Natural killer cell (primary cell): ENCODE measurements around the gene ZFAND2B. TPM values are rescaled to one million over a fixed set of nuclear protein-coding genes. Genes with fewer than 3 reads are reported as not detected.
A peak's percentile ranks its signal among the peaks of the same experiment; 100 is the strongest.

Experiments
- ATAC-seq, 3 donors: fragments of 150-1000 bp in 2 of 3; fragments of 200-7000 bp in 1 of 3; cut with Tn5 transposase; 1 replicate in 1 of 3; 2 replicates in 2 of 3; pipeline ENCODE4 v1.10.0; 2021; ENCODE audit warnings: mild to moderate bottlenecking in 2 of 3, moderate library complexity in 2 of 3
- DNase-seq, 2 donors: peaks; one replicate each; pipeline versions ENCODE4 v3.0.0 to v3.0.0-alpha.2; 2013 to 2021; ENCODE audit warnings: mixed read lengths in 1 of 2
- H3K27ac ChIP-seq: one replicate; pipeline ENCODE4 v1.5.1; 2013; ENCODE audit warnings: mild to moderate bottlenecking, low read length
- H3K27me3 ChIP-seq: one replicate; pipeline ENCODE4 v1.6.1; 2013; ENCODE audit warnings: low read length; ENCODE audit not compliant: control insufficient read depth, insufficient read depth
- H3K36me3 ChIP-seq: one replicate; pipeline ENCODE4 v1.6.1; 2013; ENCODE audit warnings: low read length; ENCODE audit not compliant: control insufficient read depth, insufficient read depth
- H3K4me1 ChIP-seq: one replicate; pipeline ENCODE4 v1.6.1; 2013; ENCODE audit warnings: low read length; ENCODE audit not compliant: control insufficient read depth, insufficient read depth
- H3K4me3 ChIP-seq: one replicate; pipeline ENCODE4 v1.5.1; 2013; ENCODE audit warnings: low read length
- H3K9me3 ChIP-seq: one replicate; pipeline ENCODE4 v1.6.1; 2013; ENCODE audit warnings: low read length; ENCODE audit not compliant: control insufficient read depth, insufficient read depth
- H3K27ac Mint-ChIP-seq, 2 donors: one replicate each; pipeline ENCODE4 v1.8.0; 2022; ENCODE audit warnings: mild to moderate bottlenecking in 2 of 2, mixed read lengths in 2 of 2, moderate library complexity in 1 of 2
- H3K27me3 Mint-ChIP-seq, 2 donors: one replicate each; pipeline ENCODE4 v1.8.0; 2022; ENCODE audit warnings: low read depth in 2 of 2, mixed read lengths in 2 of 2
- H3K36me3 Mint-ChIP-seq: one replicate; pipeline ENCODE4 v1.8.0; 2022; ENCODE audit warnings: mixed read lengths
- H3K4me1 Mint-ChIP-seq, 2 donors: one replicate each; pipeline ENCODE4 v1.8.0; 2022; ENCODE audit warnings: mixed read lengths in 2 of 2
- H3K4me3 Mint-ChIP-seq: one replicate; pipeline ENCODE4 v1.8.0; 2022; ENCODE audit warnings: mild to moderate bottlenecking, moderate library complexity, mixed read lengths
- H3K9me3 Mint-ChIP-seq, 2 donors: one replicate each; pipeline ENCODE4 v1.8.0; 2022; ENCODE audit warnings: mixed read lengths in 2 of 2
- CTCF ChIP-seq: fragments of 200-600 bp; IDR thresholded peaks from one replicate; pipeline ENCODE4 v1.8.0; 2022; ENCODE audit warnings: antibody characterized with exemption
- WGBS: methylation state at CpG from one replicate; pipeline ENCODE4 v1.1.7; 2013; ENCODE audit warnings: missing lambda C conversion rate; ENCODE audit not compliant: insufficient coverage; 5-methylcytosine and 5-hydroxymethylcytosine counted together
- intact Hi-C: fragments of 100-400 bp; cut with micrococcal nuclease; formaldehyde crosslinking; loops from one replicate; pipeline ENCODE4 v1.14.2; 2022
- total RNA-seq, 4 donors: library from RNA; stranded (reverse); fragments of 120-200 nt in 1 of 4; gene quantifications; one replicate each; pipeline versions ENCODE4 v1.2.3 to v1.2.4, GENCODE V29; 2013 to 2022

ZFAND2B gene
- total RNA-seq, 3 donors from 2014 or later (not counting 1 experiment from before 2014, with no cell fraction given): 67.6 to 84.0 (median 83.4) TPM

GRCh38 chr2:219220652-219221402 is 14.2 kb downstream of the ZFAND2B start:
- Mint-ChIP-seq H3K4me1 (peaks cover 6 to 28% of the 10 kb centered on the region in 2 donors), H3K27me3 (no peaks in the 10 kb centered on the region), H3K36me3 (peaks cover 7% of the 10 kb centered on the region), H3K9me3 (no peaks in the 10 kb centered on the region), H3K4me3 (no peak overlapping the region), H3K27ac (peak overlapping the region in 1 of 2 donors; percentile 8)
- TF ChIP-seq CTCF: no peak
- DNase-seq (no peak), ATAC-seq (no peak)
- Histone ChIP-seq H3K4me1 (peaks cover 33% of the 10 kb centered on the region), H3K4me3 (no peak overlapping the region), H3K27ac (no peak overlapping the region), H3K36me3 (peaks cover 55% of the 10 kb centered on the region), H3K27me3 (no peaks in the 10 kb centered on the region), H3K9me3 (no peaks in the 10 kb centered on the region)
- intact Hi-C loops: no loop called here
- 93% methylated on average over 12 of the region's 19 CpGs for WGBS

- Histone ChIP-seq H3K27me3 (no peaks in the 10 kb centered on the region), H3K9me3 (no peaks in the 10 kb centered on the region), H3K4me1 (peaks cover 33% of the 10 kb centered on the region), H3K36me3 (peaks cover 60% of the 10 kb centered on the region), H3K27ac (no peak overlapping the region), H3K4me3 (no peak overlapping the region)
- Mint-ChIP-seq H3K27me3 (no peaks in the 10 kb centered on the region), H3K27ac (no peak overlapping the region), H3K4me3 (no peak overlapping the region), H3K36me3 (peaks cover 7% of the 10 kb centered on the region), H3K9me3 (no peaks in the 10 kb centered on the region), H3K4me1 (peaks cover 6 to 28% of the 10 kb centered on the region in 2 donors)
- no peak for DNase-seq
- WGBS: 96% methylated on average over 16 of the region's 16 CpGs
- TF ChIP-seq CTCF: no peak
- intact Hi-C loops: no loop called here
- ATAC-seq: no peak
Measured at GRCh38 chr2:219221957-219222518, 15.5 kb downstream of the ZFAND2B start.

- H3K9me3 ChIP-seq: no peaks in the 10 kb centered on the region
- no peaks in the 10 kb centered on the region for H3K9me3 Mint-ChIP-seq
- peaks cover 33% of the 10 kb centered on the region for H3K4me1 ChIP-seq
- H3K36me3 ChIP-seq: peaks cover 60% of the 10 kb centered on the region
- no peak overlapping the region for H3K4me3 Mint-ChIP-seq
- no peak overlapping the region for H3K27ac ChIP-seq
- 96% methylated on average over 31 of the region's 31 CpGs for WGBS
- H3K27ac Mint-ChIP-seq: no peak overlapping the region
- H3K4me3 ChIP-seq: no peak overlapping the region
- peaks cover 15 to 36% of the 10 kb centered on the region in 2 donors for H3K4me1 Mint-ChIP-seq
- no peaks in the 10 kb centered on the region for H3K27me3 ChIP-seq
- no peak for DNase-seq
- no peak for ATAC-seq
- intact Hi-C loops: no loop called here
- no peak for TF ChIP-seq CTCF
- peaks cover 7% of the 10 kb centered on the region for H3K36me3 Mint-ChIP-seq
- no peaks in the 10 kb centered on the region for H3K27me3 Mint-ChIP-seq
Measured at GRCh38 chr2:219223831-219224610, 17.4 kb downstream of the ZFAND2B start.
